HFF-Myc (cell line): ENCODE results near the gene ZP1.

Experiments
- DNase-seq: peaks from one replicate; pipeline ENCODE4 v3.0.0-alpha.2; 2011; ENCODE audit warnings: low read depth; ENCODE audit errors: extremely low read depth
- H3K4me3 ChIP-seq: replicated peaks from 2 replicates; pipeline ENCODE4 v1.5.1; 2011; ENCODE audit warnings: low read depth, mild to moderate bottlenecking, control low read depth, low read length
- CTCF ChIP-seq: IDR thresholded peaks from 2 replicates; pipeline ENCODE4 v1.5.1; 2012; ENCODE audit warnings: mild to moderate bottlenecking, low read depth, low read length, control low read depth; ENCODE audit errors: missing control alignments

ZP1 gene

GRCh38 chr11:60912851-60913528 is 45.6 kb downstream of the ZP1 start:
- no peak for TF ChIP-seq CTCF
- DNase-seq, result no peak

GRCh38 chr11:60913793-60914632 is 46.7 kb downstream of the ZP1 start, which contains the start of gene TMEM109:
Gene TMEM109 (plus strand): TSS chr11:60914158. CDS start chr11:60919694, 5,536 bp downstream.
- peak within 1 kb of the TSS; percentile 85 for H3K4me3 ChIP-seq
- TF ChIP-seq CTCF, result no peak
- peak; percentile 72 for DNase-seq

More at GRCh38 chr11:60912851-60913528, 45.6 kb downstream of the ZP1 start:
- peak overlapping the region; percentile 85 for H3K4me3 ChIP-seq

GRCh38 chr11:60914633-60915247 is 47.4 kb downstream of the ZP1 start:
- peak overlapping the region; percentile 85 for H3K4me3 ChIP-seq
- TF ChIP-seq CTCF, result no peak
- no peak for DNase-seq

GRCh38 chr11:60915248-60915914 is 48.0 kb downstream of the ZP1 start:
- peak; percentile 29 for TF ChIP-seq CTCF
- no peak for DNase-seq
- peak overlapping the region; percentile 85 for H3K4me3 ChIP-seq

- DNase-seq, result no peak
- no peak for TF ChIP-seq CTCF
- H3K4me3 ChIP-seq, result no peak overlapping the region
Observed at GRCh38 chr11:60916669-60917206, 49.4 kb downstream of the ZP1 start.

- no peak overlapping the region for H3K4me3 ChIP-seq
- no peak for TF ChIP-seq CTCF
- DNase-seq, result no peak
Observed at GRCh38 chr11:60917267-60917666, 49.9 kb downstream of the ZP1 start.
